ENCODE data around the gene TTC16. TPM values are rescaled to one million over a fixed set of nuclear protein-coding genes. Genes with fewer than 3 reads are reported as not detected.

Gene TTC16
- total RNA-seq, 1 donor from 2014 or later: not detected

- H3K4me3 ChIP-seq (ENCODE audit: low read depth, low read length): no peak overlapping the region
- H3K36me3 ChIP-seq (ENCODE audit: control insufficient read depth, insufficient read depth, low read length): peaks cover 3% of the 10 kb centered on the region
- FAIRE-seq: peak; percentile 7
- DNase-seq (ENCODE audit: low read depth): no peak
- TF ChIP-seq, protein P1, sequence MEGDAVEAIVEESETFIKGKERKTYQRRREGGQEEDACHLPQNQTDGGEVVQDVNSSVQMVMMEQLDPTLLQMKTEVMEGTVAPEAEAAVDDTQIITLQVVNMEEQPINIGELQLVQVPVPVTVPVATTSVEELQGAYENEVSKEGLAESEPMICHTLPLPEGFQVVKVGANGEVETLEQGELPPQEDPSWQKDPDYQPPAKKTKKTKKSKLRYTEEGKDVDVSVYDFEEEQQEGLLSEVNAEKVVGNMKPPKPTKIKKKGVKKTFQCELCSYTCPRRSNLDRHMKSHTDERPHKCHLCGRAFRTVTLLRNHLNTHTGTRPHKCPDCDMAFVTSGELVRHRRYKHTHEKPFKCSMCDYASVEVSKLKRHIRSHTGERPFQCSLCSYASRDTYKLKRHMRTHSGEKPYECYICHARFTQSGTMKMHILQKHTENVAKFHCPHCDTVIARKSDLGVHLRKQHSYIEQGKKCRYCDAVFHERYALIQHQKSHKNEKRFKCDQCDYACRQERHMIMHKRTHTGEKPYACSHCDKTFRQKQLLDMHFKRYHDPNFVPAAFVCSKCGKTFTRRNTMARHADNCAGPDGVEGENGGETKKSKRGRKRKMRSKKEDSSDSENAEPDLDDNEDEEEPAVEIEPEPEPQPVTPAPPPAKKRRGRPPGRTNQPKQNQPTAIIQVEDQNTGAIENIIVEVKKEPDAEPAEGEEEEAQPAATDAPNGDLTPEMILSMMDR (IDR thresholded peaks at IDR 0.05; ENCODE audit: insufficient read depth, low read length, severe bottlenecking): no peak
- no peaks in the 10 kb centered on the region for H3K27me3 ChIP-seq (ENCODE audit: control insufficient read depth, insufficient read depth, low read length)
These were observed 3.5 kb upstream of the TTC16 start for GRCh38 chr9:127712371-127712770.

GRCh38 chr9:127712867-127713266, 3.0 kb upstream of the TTC16 start:
- DNase-seq (ENCODE audit: low read depth) (no peak), FAIRE-seq (no peak)
- Histone ChIP-seq H3K27me3 (ENCODE audit: control insufficient read depth, insufficient read depth, low read length) (no peaks in the 10 kb centered on the region), H3K36me3 (ENCODE audit: control insufficient read depth, insufficient read depth, low read length) (peaks cover 3% of the 10 kb centered on the region), H3K4me3 (ENCODE audit: low read depth, low read length) (no peak overlapping the region)
- TF ChIP-seq, protein P1 (IDR thresholded peaks at IDR 0.05; ENCODE audit: insufficient read depth, low read length, severe bottlenecking): no peak

GRCh38 chr9:127714020-127714750, 1.7 kb upstream of the TTC16 start:
- Histone ChIP-seq H3K36me3 (ENCODE audit: control insufficient read depth, insufficient read depth, low read length) (peaks cover 3% of the 10 kb centered on the region), H3K4me3 (ENCODE audit: low read depth, low read length) (peak overlapping the region; percentile 93), H3K27me3 (ENCODE audit: control insufficient read depth, insufficient read depth, low read length) (no peaks in the 10 kb centered on the region)
- TF ChIP-seq, protein P1 (IDR thresholded peaks at IDR 0.05; ENCODE audit: insufficient read depth, low read length, severe bottlenecking): no peak
- FAIRE-seq (no peak), DNase-seq (ENCODE audit: low read depth) (no peak)

GRCh38 chr9:127714951-127715469, 869 bp upstream of the TTC16 start:
- Histone ChIP-seq H3K36me3 (ENCODE audit: control insufficient read depth, insufficient read depth, low read length) (peaks cover 3% of the 10 kb centered on the region), H3K4me3 (ENCODE audit: low read depth, low read length) (peak overlapping the region; percentile 93), H3K27me3 (ENCODE audit: control insufficient read depth, insufficient read depth, low read length) (no peaks in the 10 kb centered on the region)
- no peak for FAIRE-seq
- TF ChIP-seq, protein P1 (IDR thresholded peaks at IDR 0.05; ENCODE audit: insufficient read depth, low read length, severe bottlenecking): no peak
- DNase-seq (ENCODE audit: low read depth): no peak

- TF ChIP-seq, protein P1 (IDR thresholded peaks at IDR 0.05; ENCODE audit: insufficient read depth, low read length, severe bottlenecking): no peak
- no peak overlapping the region for H3K4me3 ChIP-seq (ENCODE audit: low read depth, low read length)
- H3K27me3 ChIP-seq (ENCODE audit: control insufficient read depth, insufficient read depth, low read length): no peaks in the 10 kb centered on the region
- FAIRE-seq: no peak
- DNase-seq (ENCODE audit: low read depth): no peak
- H3K36me3 ChIP-seq (ENCODE audit: control insufficient read depth, insufficient read depth, low read length): peaks cover 3% of the 10 kb centered on the region
These were observed 533 bp downstream of the TTC16 start for GRCh38 chr9:127716412-127716811.
